WTC11 (cell line): ENCODE results near the gene FGF18.
"Not testable (repeated sequence)": the region's sequence is repeated elsewhere in the genome, so short reads cannot be mapped to it uniquely, and the experiment has no call there.

ENCODE experiments used
- CBFB ChIP-seq: sonication (generic); formaldehyde crosslinking; IDR thresholded peaks from 2 replicates; pipeline ENCODE4 v1.8.1; 2022; ENCODE audit warnings: mild to moderate bottlenecking, low read depth, missing genetic modification reagents
- CTCF ChIP-seq: fragments of 200-600 bp; IDR thresholded peaks from 2 replicates; pipeline ENCODE4 v1.8.0; 2022; ENCODE audit warnings: antibody characterized with exemption
- ETV6 ChIP-seq: sonication (generic); formaldehyde crosslinking; IDR thresholded peaks from 2 replicates; pipeline ENCODE4 v1.8.1; 2022; ENCODE audit warnings: mild to moderate bottlenecking, missing genetic modification reagents
- STAT6 ChIP-seq: sonication (generic); formaldehyde crosslinking; conservative IDR thresholded peaks from 2 replicates; pipeline ENCODE4 v1.8.1; 2023; ENCODE audit warnings: mild to moderate bottlenecking, low read depth, missing genetic modification reagents, moderate library complexity
- TCF7 ChIP-seq: sonication (generic); formaldehyde crosslinking; IDR thresholded peaks from 2 replicates; pipeline ENCODE4 v1.8.0; 2022; ENCODE audit warnings: mild to moderate bottlenecking, low read depth, missing genetic modification reagents, moderate library complexity
- ZNF121 ChIP-seq: sonication (generic); formaldehyde crosslinking; IDR thresholded peaks from 2 replicates; pipeline ENCODE4 v1.8.0; 2023; ENCODE audit warnings: missing genetic modification reagents
- TF ChIP-seq, protein P1 (sequence below): fragments of 250-450 bp; sonication (Bioruptor Pico); IDR thresholded peaks from 2 replicates; pipeline ENCODE4 v2.1.2; 2022; ENCODE audit warnings: mild to moderate bottlenecking, moderate library complexity

DNA sequence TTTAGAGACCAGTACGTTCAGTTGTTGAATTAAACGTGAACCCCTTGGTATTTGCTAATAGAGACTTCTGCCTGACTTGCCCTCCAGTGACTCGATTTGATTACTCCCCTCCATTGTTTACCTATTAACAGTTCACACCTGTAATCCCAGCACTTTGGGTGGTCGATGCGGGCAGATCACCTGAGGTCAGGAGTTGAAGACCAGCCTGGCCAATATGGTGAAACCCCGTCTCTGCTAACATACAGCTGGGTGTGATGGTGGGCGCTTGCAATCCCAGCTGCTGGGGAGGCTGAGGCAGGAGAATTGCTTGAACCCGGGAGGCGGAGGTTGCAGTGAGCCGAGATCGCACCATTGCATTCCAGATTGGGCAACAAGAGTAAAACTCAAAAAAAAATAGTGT is 22.9 kb upstream of the FGF18 start:
- not testable (repeated sequence) for TF ChIP-seq CBFB; CTCF; TCF7 (CRISPR knock-in tag); STAT6 (CRISPR knock-in tag); ETV6; ZNF121 (CRISPR knock-in tag)
- TF ChIP-seq, protein P1, sequence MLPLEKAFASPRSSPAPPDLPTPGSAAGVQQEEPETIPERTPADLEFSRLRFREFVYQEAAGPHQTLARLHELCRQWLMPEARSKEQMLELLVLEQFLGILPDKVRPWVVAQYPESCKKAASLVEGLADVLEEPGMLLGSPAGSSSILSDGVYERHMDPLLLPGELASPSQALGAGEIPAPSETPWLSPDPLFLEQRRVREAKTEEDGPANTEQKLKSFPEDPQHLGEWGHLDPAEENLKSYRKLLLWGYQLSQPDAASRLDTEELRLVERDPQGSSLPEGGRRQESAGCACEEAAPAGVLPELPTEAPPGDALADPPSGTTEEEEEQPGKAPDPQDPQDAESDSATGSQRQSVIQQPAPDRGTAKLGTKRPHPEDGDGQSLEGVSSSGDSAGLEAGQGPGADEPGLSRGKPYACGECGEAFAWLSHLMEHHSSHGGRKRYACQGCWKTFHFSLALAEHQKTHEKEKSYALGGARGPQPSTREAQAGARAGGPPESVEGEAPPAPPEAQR (CRISPR knock-in tag) = not testable (repeated sequence)
